CD4-positive, alpha-beta memory T cell (primary cell): Measurements from ENCODE around the gene IL20. TPM values are rescaled to one million over a fixed set of nuclear protein-coding genes. Genes with fewer than 3 reads are reported as not detected.

Source experiments
- CTCF ChIA-PET: fragments of 350-600 bp; sonication (Branson Sonifier 250); formaldehyde crosslinking; loops from one replicate; lab custom pipeline; 2021; ENCODE audit warnings: inconsistent platforms; ENCODE audit not compliant: partially characterized antibody; lab: Charles Lee
- POLR2A ChIA-PET: fragments of 350-600 bp; sonication (Branson Sonifier 250); formaldehyde crosslinking; loops from one replicate; lab custom pipeline; 2021; ENCODE audit not compliant: partially characterized antibody; lab: Charles Lee
- DNase-seq, 5 donors: peaks; one replicate each; pipeline versions ENCODE4 v3.0.0 to v3.0.0-alpha.2; 2020 to 2022; ENCODE audit warnings: mixed read lengths in 1 of 5
- H3K27ac ChIP-seq: one replicate; pipeline ENCODE4 v1.7.0; 2013; ENCODE audit warnings: low read depth, low read length
- H3K27me3 ChIP-seq: 2 replicates; pipeline ENCODE4 v1.7.0; 2013; ENCODE audit warnings: mild to moderate bottlenecking, low read length, moderate library complexity; ENCODE audit not compliant: insufficient read depth
- H3K36me3 ChIP-seq: 2 replicates; pipeline ENCODE4 v1.7.0; 2013; ENCODE audit warnings: mild to moderate bottlenecking, low read length, moderate library complexity; ENCODE audit not compliant: insufficient read depth
- H3K4me1 ChIP-seq: 2 replicates; pipeline ENCODE4 v1.7.0; 2013; ENCODE audit warnings: mild to moderate bottlenecking, low read length, moderate library complexity; ENCODE audit not compliant: insufficient read depth
- H3K4me3 ChIP-seq, 2 donors: one replicate each; pipeline ENCODE4 v1.7.0; 2013; ENCODE audit warnings: low read length in 2 of 2, mild to moderate bottlenecking in 1 of 2
- H3K9me3 ChIP-seq, 2 donors: one replicate each; pipeline ENCODE4 v1.7.0; 2013; ENCODE audit warnings: low read length in 2 of 2, control low read depth in 1 of 2; ENCODE audit not compliant: control insufficient read depth in 1 of 2
- H3K27ac Mint-ChIP-seq, 7 donors: one replicate each; pipeline ENCODE4 v1.8.0; 2020 to 2021; ENCODE audit warnings: mixed read lengths in 7 of 7, mild to moderate bottlenecking in 6 of 7, inconsistent platforms in 3 of 7, moderate library complexity in 3 of 7
- H3K27me3 Mint-ChIP-seq, 2 donors: one replicate each; pipeline ENCODE4 v1.8.0; 2020 to 2021; ENCODE audit warnings: mixed read lengths in 2 of 2
- H3K36me3 Mint-ChIP-seq, 2 donors: one replicate each; pipeline ENCODE4 v1.8.0; 2020 to 2021; ENCODE audit warnings: mixed read lengths in 2 of 2, inconsistent platforms in 1 of 2, mild to moderate bottlenecking in 1 of 2
- H3K4me1 Mint-ChIP-seq, 4 donors: one replicate each; pipeline ENCODE4 v1.8.0; 2020 to 2021; ENCODE audit warnings: mixed read lengths in 4 of 4, mild to moderate bottlenecking in 1 of 4
- H3K4me3 Mint-ChIP-seq, 8 donors: one replicate each; pipeline ENCODE4 v1.8.0; 2020 to 2021; ENCODE audit warnings: mixed read lengths in 8 of 8, mild to moderate bottlenecking in 7 of 8, moderate library complexity in 6 of 8, inconsistent platforms in 3 of 8
- H3K9me3 Mint-ChIP-seq, 8 donors: one replicate each; pipeline ENCODE4 v1.8.0; 2020 to 2021; ENCODE audit warnings: mixed read lengths in 8 of 8, mild to moderate bottlenecking in 5 of 8, inconsistent platforms in 3 of 8, moderate library complexity in 1 of 8
- intact Hi-C: fragments of 100-400 bp; cut with micrococcal nuclease; formaldehyde crosslinking; loops from one replicate; pipeline ENCODE4 v1.15.1; 2023
- polyA plus RNA-seq, 2 donors: library from polyadenylated mRNA; unstranded; fragments of 300-500 nt; fragmentation: Illumina TruSeq; gene quantifications; one replicate each; pipeline ENCODE4 v1.2.3, GENCODE V29; 2021
- total RNA-seq, 2 experiments: library from RNA; stranded (reverse); gene quantifications; one replicate each; pipeline ENCODE4 v1.2.3, GENCODE V29; 2021

The IL20 gene
- total and polyA plus RNA-seq, 4 experiments from 2014 or later: not detected

GRCh38 chr1:206841609-206842323 lies 23.7 kb upstream of the IL20 start:
- no peaks in the 10 kb centered on the region for H3K4me1 Mint-ChIP-seq
- peak overlapping the region in 2 of 7 donors; percentile 7 to 19 for H3K27ac Mint-ChIP-seq
- DNase-seq: no peak
- intact Hi-C loops: no loop called here
- ChIA-PET CTCF (interaction anchor here (0.6 to 1.3 kb wide), 4 partner anchors 10 to 71 kb away, joined by 3 to 4 read pairs (median 4); no protein-coding TSS in a partner anchor), POLR2A (no interaction called here)
- H3K4me3 Mint-ChIP-seq: no peak overlapping the region
- Histone ChIP-seq H3K36me3 (no peaks in the 10 kb centered on the region), H3K27ac (no peak overlapping the region), H3K4me1 (no peaks in the 10 kb centered on the region), H3K27me3 (no peaks in the 10 kb centered on the region), H3K9me3 (no peaks in the 10 kb centered on the region), H3K4me3 (no peak overlapping the region)
- no peaks in the 10 kb centered on the region for H3K36me3 Mint-ChIP-seq
- no peaks in the 10 kb centered on the region for H3K9me3 Mint-ChIP-seq
- peaks cover 1 to 6% of the 10 kb centered on the region in 2 donors for H3K27me3 Mint-ChIP-seq

GRCh38 chr1:206842854-206843253 lies 22.6 kb upstream of the IL20 start:
- ChIA-PET CTCF (interaction anchor here (1.3 kb wide), 1 partner anchor 70 kb away, joined by 4 read pairs; no protein-coding TSS in a partner anchor), POLR2A (no interaction called here)
- H3K9me3 ChIP-seq: no peaks in the 10 kb centered on the region
- no peaks in the 10 kb centered on the region for H3K36me3 ChIP-seq
- H3K27ac Mint-ChIP-seq: no peak overlapping the region
- DNase-seq: no peak
- no peak overlapping the region for H3K4me3 ChIP-seq
- peaks cover 1 to 3% of the 10 kb centered on the region in 2 donors for H3K27me3 Mint-ChIP-seq
- H3K9me3 Mint-ChIP-seq: no peaks in the 10 kb centered on the region
- no peak overlapping the region for H3K4me3 Mint-ChIP-seq
- no peaks in the 10 kb centered on the region for H3K27me3 ChIP-seq
- no peak overlapping the region for H3K27ac ChIP-seq
- intact Hi-C loops: no loop called here
- no peaks in the 10 kb centered on the region for H3K4me1 ChIP-seq
- H3K36me3 Mint-ChIP-seq: no peaks in the 10 kb centered on the region
- no peaks in the 10 kb centered on the region for H3K4me1 Mint-ChIP-seq

DNA sequence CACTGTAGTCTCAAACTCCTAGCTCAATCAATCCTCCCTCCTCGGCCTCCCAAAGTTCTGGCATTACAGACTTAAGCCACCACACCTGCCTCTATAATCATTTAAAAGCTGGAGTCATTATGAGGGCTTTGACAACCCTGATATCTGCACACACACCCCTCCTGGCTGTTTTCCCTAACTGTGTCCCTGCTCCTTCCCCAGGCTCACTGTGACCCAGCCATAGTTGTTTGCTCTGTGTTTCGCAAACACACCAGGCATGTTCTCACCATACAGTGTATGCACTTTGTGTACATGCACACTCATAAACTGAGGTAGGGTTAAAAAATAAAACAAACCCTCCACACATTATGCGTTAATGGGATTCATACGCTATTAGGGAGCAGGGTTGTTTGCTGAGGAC lies 21.8 kb upstream of the IL20 start:
- Mint-ChIP-seq H3K4me3 (no peak overlapping the region), H3K4me1 (no peaks in the 10 kb centered on the region), H3K27me3 (peaks cover 0 to 3% of the 10 kb centered on the region in 2 donors), H3K9me3 (no peaks in the 10 kb centered on the region), H3K36me3 (peaks cover 0 to 3% of the 10 kb centered on the region in 2 donors), H3K27ac (peak overlapping the region in 1 of 7 donors; percentile 42)
- H3K9me3 ChIP-seq: no peaks in the 10 kb centered on the region
- no peaks in the 10 kb centered on the region for H3K36me3 ChIP-seq
- ChIA-PET POLR2A (no interaction called here), CTCF (interaction anchor here (1.1 kb wide), 1 partner anchor 11 kb away, joined by 3 read pairs; no protein-coding TSS in a partner anchor)
- H3K27ac ChIP-seq: no peak overlapping the region
- no peaks in the 10 kb centered on the region for H3K27me3 ChIP-seq
- no peaks in the 10 kb centered on the region for H3K4me1 ChIP-seq
- no peak for DNase-seq
- intact Hi-C loops: no loop called here
- H3K4me3 ChIP-seq: no peak overlapping the region

DNA sequence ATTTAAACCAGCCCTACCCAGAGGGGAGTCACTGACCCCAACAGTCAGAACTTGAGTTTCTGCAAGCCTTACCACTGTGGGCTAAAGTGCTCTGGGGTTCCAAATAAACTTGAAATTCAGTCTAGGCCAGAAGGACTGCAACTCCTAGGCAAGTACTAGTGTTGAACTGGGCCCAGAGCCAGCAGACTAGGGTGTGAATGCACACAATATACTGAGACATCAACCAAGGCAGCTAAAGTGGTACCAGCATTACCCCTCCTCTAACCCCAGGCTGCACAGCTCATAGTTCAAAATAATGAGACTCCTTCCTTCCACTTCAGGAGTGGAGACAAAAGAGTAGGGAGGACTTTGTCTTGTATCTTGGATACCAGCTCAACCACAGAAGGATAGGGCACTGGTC lies 18.9 kb upstream of the IL20 start:
- Mint-ChIP-seq H3K4me3 (no peak overlapping the region), H3K27me3 (peaks cover 5% of the 10 kb centered on the region in 2 donors), H3K4me1 (no peaks in the 10 kb centered on the region), H3K9me3 (no peaks in the 10 kb centered on the region), H3K27ac (no peak overlapping the region), H3K36me3 (peaks cover 0 to 3% of the 10 kb centered on the region in 2 donors)
- H3K4me3 ChIP-seq: no peak overlapping the region
- H3K9me3 ChIP-seq: no peaks in the 10 kb centered on the region
- no peak for DNase-seq
- no peaks in the 10 kb centered on the region for H3K36me3 ChIP-seq
- H3K27me3 ChIP-seq: no peaks in the 10 kb centered on the region
- CTCF ChIA-PET: interaction anchor here (1.2 to 2.1 kb wide), 3 partner anchors 17 to 37 kb away, joined by 3 to 8 read pairs (median 5); partner anchors contain the start of gene IL20
- no peaks in the 10 kb centered on the region for H3K4me1 ChIP-seq
- POLR2A ChIA-PET: no interaction called here
- H3K27ac ChIP-seq: no peak overlapping the region
- intact Hi-C loops: no loop called here

DNA sequence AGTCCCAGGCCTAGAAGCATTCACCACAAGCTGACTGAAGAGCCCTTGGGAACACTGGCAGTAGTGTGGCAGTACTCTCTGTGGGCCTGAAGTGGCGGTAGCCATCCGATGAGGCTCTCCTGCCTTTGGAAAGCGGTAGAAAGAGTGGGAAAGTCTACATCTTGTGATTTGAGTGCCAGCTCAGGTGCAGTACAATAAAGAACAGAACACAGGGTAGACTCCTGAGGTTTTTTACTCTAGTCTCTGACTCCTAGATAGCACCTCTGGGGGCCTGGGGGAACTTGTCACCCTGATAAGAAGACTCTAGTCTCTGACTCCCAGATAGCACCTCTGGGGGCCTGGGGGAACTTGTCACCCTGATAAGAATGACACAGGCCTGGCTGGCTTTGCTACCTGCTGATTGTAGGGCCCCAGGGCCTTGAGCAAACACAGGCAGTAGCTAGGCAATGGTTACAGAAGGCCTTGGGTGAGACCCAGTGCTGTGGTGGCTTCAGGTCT lies 18.0 kb upstream of the IL20 start:
- Histone ChIP-seq H3K9me3 (no peaks in the 10 kb centered on the region), H3K27ac (no peak overlapping the region), H3K4me3 (no peak overlapping the region), H3K36me3 (no peaks in the 10 kb centered on the region), H3K27me3 (no peaks in the 10 kb centered on the region), H3K4me1 (no peaks in the 10 kb centered on the region)
- CTCF ChIA-PET: interaction anchor here (1.2 to 2.1 kb wide), 3 partner anchors 16 to 40 kb away, joined by 3 to 8 read pairs (median 4); partner anchors contain the start of gene IL20
- intact Hi-C loops: no loop called here
- peaks cover 0 to 4% (median 0%) of the 10 kb centered on the region in 8 donors for H3K9me3 Mint-ChIP-seq
- H3K36me3 Mint-ChIP-seq: peaks cover 0 to 3% of the 10 kb centered on the region in 2 donors
- no peak overlapping the region for H3K4me3 Mint-ChIP-seq
- peak overlapping the region in 1 of 7 donors; percentile 2 for H3K27ac Mint-ChIP-seq
- no peaks in the 10 kb centered on the region for H3K4me1 Mint-ChIP-seq
- DNase-seq: no peak
- peaks cover 5 to 7% of the 10 kb centered on the region in 2 donors for H3K27me3 Mint-ChIP-seq
- POLR2A ChIA-PET: no interaction called here

GRCh38 chr1:206847946-206848345 lies 17.5 kb upstream of the IL20 start:
- DNase-seq: no peak
- ChIA-PET CTCF (interaction anchor here (1.3 kb wide), 1 partner anchor 40 kb away, joined by 4 read pairs; no protein-coding TSS in a partner anchor), POLR2A (no interaction called here)
- Histone ChIP-seq H3K27me3 (no peaks in the 10 kb centered on the region), H3K27ac (no peak overlapping the region), H3K4me1 (no peaks in the 10 kb centered on the region), H3K9me3 (no peaks in the 10 kb centered on the region), H3K36me3 (no peaks in the 10 kb centered on the region), H3K4me3 (no peak overlapping the region)
- no peak overlapping the region for H3K27ac Mint-ChIP-seq
- no peak overlapping the region for H3K4me3 Mint-ChIP-seq
- peaks cover 0 to 3% of the 10 kb centered on the region in 2 donors for H3K36me3 Mint-ChIP-seq
- H3K9me3 Mint-ChIP-seq: peaks cover 0 to 6% (median 0%) of the 10 kb centered on the region in 8 donors
- no peaks in the 10 kb centered on the region for H3K4me1 Mint-ChIP-seq
- H3K27me3 Mint-ChIP-seq: peaks cover 7 to 8% of the 10 kb centered on the region in 2 donors
- intact Hi-C loops: no loop called here

DNA sequence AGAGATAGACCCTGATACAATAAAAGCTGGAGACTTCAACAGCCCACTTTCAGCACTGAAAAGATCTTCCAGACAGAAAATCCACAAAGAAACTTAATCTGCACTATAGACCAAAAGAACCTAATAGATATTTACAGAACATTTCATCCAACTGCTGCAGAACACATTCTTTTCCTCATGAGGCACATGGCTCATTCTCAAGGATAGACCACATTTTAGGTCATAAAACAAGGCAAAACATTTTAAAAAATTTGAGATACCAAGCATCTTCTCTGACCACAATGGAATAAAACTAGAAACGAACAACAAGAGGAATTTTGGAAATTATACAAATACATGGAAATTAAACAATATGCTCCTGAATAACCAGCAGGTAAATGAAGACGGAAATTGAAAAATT lies 15.0 kb upstream of the IL20 start:
- Mint-ChIP-seq H3K9me3 (peaks cover 0 to 6% (median 0%) of the 10 kb centered on the region in 8 donors), H3K27ac (no peak overlapping the region), H3K4me1 (no peaks in the 10 kb centered on the region), H3K27me3 (peaks cover 7 to 8% of the 10 kb centered on the region in 2 donors), H3K4me3 (no peak overlapping the region), H3K36me3 (peaks cover 0 to 3% of the 10 kb centered on the region in 2 donors)
- H3K27me3 ChIP-seq: no peaks in the 10 kb centered on the region
- no peaks in the 10 kb centered on the region for H3K4me1 ChIP-seq
- H3K36me3 ChIP-seq: no peaks in the 10 kb centered on the region
- CTCF ChIA-PET: interaction anchor here (1.4 kb wide), 1 partner anchor 22 kb away, joined by 3 read pairs; no protein-coding TSS in a partner anchor
- H3K9me3 ChIP-seq: no peaks in the 10 kb centered on the region
- intact Hi-C loops: no loop called here
- H3K4me3 ChIP-seq: no peak overlapping the region
- no peak for DNase-seq
- no peak overlapping the region for H3K27ac ChIP-seq
- POLR2A ChIA-PET: no interaction called here
